Adrenal gland (tissue), 12 donors: Measurements from ENCODE around the gene TPSB2. TPM values are rescaled to one million over a fixed set of nuclear protein-coding genes. Genes with fewer than 3 reads are reported as not detected.

Experiments
- DNase-seq, 7 donors: peaks; one replicate each; pipeline ENCODE4 v3.0.0-alpha.2; 2019 to 2020
- H3K27ac ChIP-seq, 5 donors: fragments of 200-600 bp; sonication (generic) in 4 of 5; 1 replicate in 3 of 5; 2 replicates in 2 of 5; pipeline versions ENCODE4 v1.5.1 to v1.8.0; 2016 to 2020; ENCODE audit warnings: mild to moderate bottlenecking in 1 of 5
- H3K27me3 ChIP-seq: fragments of 200-600 bp; 2 replicates; pipeline ENCODE4 v1.8.0; 2021
- H3K36me3 ChIP-seq, 2 donors: fragments of 200-600 bp; replicated peaks in 1 of 2; 1 replicate in 1 of 2; 2 replicates in 1 of 2; pipeline versions ENCODE4 v1.5.1 to v1.8.0; 2018 to 2022
- H3K4me1 ChIP-seq, 2 donors: fragments of 200-600 bp; replicated peaks in 1 of 2; 1 replicate in 1 of 2; 2 replicates in 1 of 2; pipeline versions ENCODE4 v1.5.1 to v1.8.0; 2018 to 2021
- H3K4me3 ChIP-seq, 4 donors: fragments of 200-600 bp; sonication (generic) in 3 of 4; one replicate each; pipeline ENCODE4 v1.5.1; 2016 to 2018
- H3K9me3 ChIP-seq, 3 donors: fragments of 200-600 bp; sonication (generic) in 1 of 3; replicated peaks in 1 of 3; 1 replicate in 2 of 3; 2 replicates in 1 of 3; pipeline versions ENCODE4 v1.5.1 to v1.8.0; 2016 to 2021
- CTCF ChIP-seq, 6 experiments: fragments of 450-650 bp in 4 of 6; fragments of 200-600 bp in 2 of 6; sonication (generic) in 1 of 6; IDR thresholded peaks; 1 replicate in 5 of 6; 2 replicates in 1 of 6; pipeline versions ENCODE4 v1.5.1 to v1.8.0; 2016 to 2021; ENCODE audit warnings: antibody characterized with exemption in 6 of 6, mild to moderate bottlenecking in 2 of 6, moderate library complexity in 1 of 6
- POLR2A ChIP-seq, 2 donors: fragments of 450-650 bp; IDR thresholded peaks; one replicate each; pipeline ENCODE4 v1.6.1; 2017; ENCODE audit warnings: antibody characterized with exemption in 2 of 2, mild to moderate bottlenecking in 2 of 2, moderate library complexity in 1 of 2
- WGBS, 4 donors: extraction: QIAGEN DNeasy Blood & Tissue Kit in 2 of 4; methylation state at CpG; one replicate each; pipeline versions ENCODE4 v1.1.5 to v1.1.7; 2013 to 2017; 5-methylcytosine and 5-hydroxymethylcytosine counted together
- intact Hi-C, 2 donors: fragments of 100-400 bp; cut with DNase I; formaldehyde crosslinking; loops; one replicate each; pipeline versions ENCODE4 v1.14.1 to v1.15.0; 2022 to 2023
- polyA plus RNA-seq, 3 donors: library from polyadenylated mRNA; stranded (reverse); fragments of 200-250 nt in 2 of 3; fragments of 350-450 nt in 1 of 3; fragmentation: Illumina TruSeq in 1 of 3; extraction: RNeasy Lipid Tissue Mini Kit (QIAGEN cat#74804) in 1 of 3; gene quantifications; one replicate each; pipeline ENCODE4 v1.2.3, GENCODE V29; 2013 to 2014
- total RNA-seq, 9 donors: library from RNA; depleted of rRNA in 4 of 9; stranded (reverse); fragments of >200 nt in 4 of 9; fragments of 120-200 nt in 1 of 9; fragmentation: NEBNext Ultra II Directional in 1 of 9; extraction: Animal tissue kit (Norgen Biotek cat#: 25700) in 1 of 9; gene quantifications; one replicate each; pipeline versions ENCODE4 v1.1.0 to v1.2.4, GENCODE V29; 2013 to 2023
- donor health status: healthy with polysubstance abuse.
- donor health status: Bipolar disorder and iron deficiency.
- donor health status: DM: yes; HTN: yes; CAD: no.
- donor health status: DM: no; HTN: no; CAD: no.
- donor health status: DM: no; HTN: no; CAD: no.
- donor health status: DM: yes; HTN: yes; CAD: no.

The TPSB2 gene
- total and polyA plus RNA-seq, 12 donors: 0.32 to 6.6 (median 0.78) TPM; not detected in 5

GRCh38 chr16:1262210-1262845, 32.3 kb upstream of the TPSB2 start:
- no peak for DNase-seq
- H3K36me3 ChIP-seq: no peaks in the 10 kb centered on the region
- no peak overlapping the region for H3K4me3 ChIP-seq
- TF ChIP-seq CTCF (IDR thresholded peaks at IDR 0.05): no peak
- no peak for TF ChIP-seq POLR2A (IDR thresholded peaks at IDR 0.05)
- intact Hi-C loops: no loop called here
- WGBS, 4 donors: 76 to 80% (median 78%) methylated on average over 15 to 32 of the region's 32 CpGs
- peaks cover 16% of the 10 kb centered on the region for H3K27me3 ChIP-seq
- no peak overlapping the region for H3K27ac ChIP-seq
- H3K4me1 ChIP-seq: no peaks in the 10 kb centered on the region
- no peaks in the 10 kb centered on the region for H3K9me3 ChIP-seq

- intact Hi-C loops: no loop called here
- peaks cover 16% of the 10 kb centered on the region for H3K27me3 ChIP-seq
- TF ChIP-seq POLR2A (IDR thresholded peaks at IDR 0.05): no peak
- TF ChIP-seq CTCF (IDR thresholded peaks at IDR 0.05): no peak
These were observed 31.3 kb upstream of the TPSB2 start for GRCh38 chr16:1261131-1261892.

GRCh38 chr16:1260101-1260680, 30.2 kb upstream of the TPSB2 start:
- intact Hi-C loops: no loop called here
- TF ChIP-seq POLR2A (IDR thresholded peaks at IDR 0.05) (no peak), CTCF (IDR thresholded peaks at IDR 0.05) (no peak)
- Histone ChIP-seq H3K36me3 (no peaks in the 10 kb centered on the region), H3K4me3 (no peak overlapping the region), H3K4me1 (no peaks in the 10 kb centered on the region), H3K27me3 (peaks cover 16% of the 10 kb centered on the region), H3K27ac (no peak overlapping the region), H3K9me3 (no peaks in the 10 kb centered on the region)
- WGBS, 4 donors: 40 to 78% (median 61%) methylated on average over 1 to 36 of the region's 36 CpGs
- no peak for DNase-seq

More at GRCh38 chr16:1261131-1261892, 31.3 kb upstream of the TPSB2 start:
- H3K4me3 ChIP-seq: no peak overlapping the region
- H3K36me3 ChIP-seq: no peaks in the 10 kb centered on the region
- H3K9me3 ChIP-seq: no peaks in the 10 kb centered on the region
- WGBS, 4 donors: 10 to 30% (median 15%) methylated on average over 7 to 47 of the region's 47 CpGs
- no peak overlapping the region for H3K27ac ChIP-seq
- H3K4me1 ChIP-seq: no peaks in the 10 kb centered on the region
- DNase-seq: no peak

GRCh38 chr16:1259760-1260068, 29.7 kb upstream of the TPSB2 start:
- no peak overlapping the region for H3K27ac ChIP-seq
- intact Hi-C loops: no loop called here
- no peak for DNase-seq
- peaks cover 16% of the 10 kb centered on the region for H3K27me3 ChIP-seq
- 7 to 24% (median 14%) methylated on average over 2 to 11 of the region's 11 CpGs for WGBS, 4 donors
- H3K4me3 ChIP-seq: no peak overlapping the region
- no peaks in the 10 kb centered on the region for H3K9me3 ChIP-seq
- H3K36me3 ChIP-seq: no peaks in the 10 kb centered on the region
- TF ChIP-seq POLR2A (IDR thresholded peaks at IDR 0.05) (no peak), CTCF (IDR thresholded peaks at IDR 0.05) (no peak)
- H3K4me1 ChIP-seq: no peaks in the 10 kb centered on the region
